ENCODE measurements around the gene MRPS26. TPM values are rescaled to one million over a fixed set of nuclear protein-coding genes. Genes with fewer than 3 reads are reported as not detected.

The MRPS26 gene
- total RNA-seq, 3 donors from 2014 or later (not counting 1 experiment from before 2014, with no cell fraction given): 17.5 to 21.3 (median 19.1) TPM

GRCh38 chr20:3082306-3082951 lies 36.6 kb downstream of the MRPS26 start:
- peaks cover 27% of the 10 kb centered on the region for H3K27me3 ChIP-seq (ENCODE audit: control insufficient read depth, insufficient read depth, low read length)
- no peak overlapping the region for H3K27ac ChIP-seq (ENCODE audit: low read length)
- TF ChIP-seq CTCF (IDR thresholded peaks at IDR 0.05): no peak
- no peaks in the 10 kb centered on the region for H3K36me3 Mint-ChIP-seq
- H3K36me3 ChIP-seq (ENCODE audit: control insufficient read depth, insufficient read depth, low read length): no peaks in the 10 kb centered on the region
- peaks cover 48 to 54% of the 10 kb centered on the region in 2 donors for H3K27me3 Mint-ChIP-seq (ENCODE audit: low read depth in 2 of 2)
- no peaks in the 10 kb centered on the region for H3K9me3 Mint-ChIP-seq
- peaks cover 5 to 12% of the 10 kb centered on the region in 2 donors for H3K4me1 Mint-ChIP-seq
- no peak overlapping the region for H3K4me3 ChIP-seq (ENCODE audit: low read length)
- peaks cover 15% of the 10 kb centered on the region for H3K4me1 ChIP-seq (ENCODE audit: control insufficient read depth, insufficient read depth, low read length)
- no peaks in the 10 kb centered on the region for H3K9me3 ChIP-seq (ENCODE audit: control insufficient read depth, insufficient read depth, low read length)
- no peak overlapping the region for H3K27ac Mint-ChIP-seq
- 2% methylated on average over 66 of the region's 71 CpGs for WGBS (ENCODE audit: insufficient coverage)
- intact Hi-C loops (cut with micrococcal nuclease): no loop called here
- DNase-seq: peak in 1 of 2 donors; percentile 37
- H3K4me3 Mint-ChIP-seq: peak overlapping the region; percentile 72
- peak; percentile 38 to 64 (median 43) for ATAC-seq

GRCh38 chr20:3082955-3083952 lies 37.4 kb downstream of the MRPS26 start:
- Mint-ChIP-seq H3K4me3 (peak overlapping the region; percentile 59), H3K27ac (peak overlapping the region in 1 of 2 donors; percentile 21), H3K36me3 (no peaks in the 10 kb centered on the region), H3K4me1 (peaks cover 0 to 6% of the 10 kb centered on the region in 2 donors), H3K9me3 (no peaks in the 10 kb centered on the region), H3K27me3 (ENCODE audit: low read depth in 2 of 2) (peaks cover 49 to 54% of the 10 kb centered on the region in 2 donors)
- Histone ChIP-seq H3K4me1 (ENCODE audit: control insufficient read depth, insufficient read depth, low read length) (peaks cover 13% of the 10 kb centered on the region), H3K36me3 (ENCODE audit: control insufficient read depth, insufficient read depth, low read length) (no peaks in the 10 kb centered on the region), H3K4me3 (ENCODE audit: low read length) (no peak overlapping the region), H3K27me3 (ENCODE audit: control insufficient read depth, insufficient read depth, low read length) (peaks cover 24% of the 10 kb centered on the region), H3K9me3 (ENCODE audit: control insufficient read depth, insufficient read depth, low read length) (no peaks in the 10 kb centered on the region), H3K27ac (ENCODE audit: low read length) (no peak overlapping the region)
- DNase-seq: no peak
- 3% methylated on average over 76 of the region's 76 CpGs for WGBS (ENCODE audit: insufficient coverage)
- peak; percentile 33 to 51 (median 49) for ATAC-seq
- TF ChIP-seq CTCF (IDR thresholded peaks at IDR 0.05): no peak
- intact Hi-C loops (cut with micrococcal nuclease): no loop called here

- no peaks in the 10 kb centered on the region for H3K36me3 Mint-ChIP-seq
- Histone ChIP-seq H3K27me3 (ENCODE audit: control insufficient read depth, insufficient read depth, low read length) (peaks cover 28% of the 10 kb centered on the region), H3K36me3 (ENCODE audit: control insufficient read depth, insufficient read depth, low read length) (no peaks in the 10 kb centered on the region), H3K4me3 (ENCODE audit: low read length) (no peak within 1 kb of the TSS), H3K27ac (ENCODE audit: low read length) (no peak within 1 kb of the TSS), H3K9me3 (ENCODE audit: control insufficient read depth, insufficient read depth, low read length) (no peaks in the 10 kb centered on the region), H3K4me1 (ENCODE audit: control insufficient read depth, insufficient read depth, low read length) (peaks cover 13% of the 10 kb centered on the region)
- ATAC-seq (no peak), DNase-seq (no peak)
- no peaks in the 10 kb centered on the region for H3K9me3 Mint-ChIP-seq
- intact Hi-C loops (cut with micrococcal nuclease): no loop called here
- peak within 1 kb of the TSS in 1 of 2 donors; percentile 21 for H3K27ac Mint-ChIP-seq
- 44% methylated on average over 28 of the region's 28 CpGs for WGBS (ENCODE audit: insufficient coverage)
- H3K4me3 Mint-ChIP-seq: peak within 1 kb of the TSS; percentile 59
- H3K27me3 Mint-ChIP-seq (ENCODE audit: low read depth in 2 of 2): peaks cover 47 to 48% of the 10 kb centered on the region in 2 donors
- TF ChIP-seq CTCF (IDR thresholded peaks at IDR 0.05): no peak
- peaks cover 0 to 6% of the 10 kb centered on the region in 2 donors for H3K4me1 Mint-ChIP-seq
Observed at GRCh38 chr20:3084283-3084985, 38.6 kb downstream of the MRPS26 start, which contains the start of gene AVP. AVP (minus strand) TSS chr20:3084724; CDS start chr20:3084674, 50 bp downstream.

Measured in natural killer cell (primary cell).